H1 (cell line): Measurements from ENCODE around the gene SPIRE1. TPM values are rescaled to one million over a fixed set of nuclear protein-coding genes. Genes with fewer than 3 reads are reported as not detected.

Source experiments
- polyA plus RNA-seq, 7 experiments: library from polyadenylated mRNA; depleted of rRNA in 3 of 7; stranded (reverse) in 5 of 7; unstranded in 2 of 7; fragments of >200 nt in 5 of 7; fragments of 200-250 nt in 2 of 7; gene quantifications; 1 replicate in 5 of 7; 2 replicates in 1 of 7; 4 replicates in 1 of 7; pipeline versions ENCODE4 v1.2.1 to v1.2.3, GENCODE V29; 2011 to 2013; ENCODE audit warnings: missing spikeins in 2 of 7, mixed read lengths in 2 of 7
- total RNA-seq: library from RNA; stranded (reverse); fragmentation: NEBNext Ultra II Directional; extraction: Animal tissue kit (Norgen Biotek cat#: 25700); gene quantifications from 2 replicates; pipeline ENCODE4 v1.2.1, GENCODE V29; 2021
- TF ChIP-seq, protein P1 (sequence below): IDR thresholded peaks from 2 replicates; pipeline ENCODE4 v1.6.1; 2011; ENCODE audit warnings: low read length, improper control_type of control experiment

SPIRE1 gene
- total and polyA plus RNA-seq, 2 of the 8 experiments (the other 6 are each of a cell fraction or from before 2014, with no cell fraction given), result 6.0 to 21.5 TPM

DNA sequence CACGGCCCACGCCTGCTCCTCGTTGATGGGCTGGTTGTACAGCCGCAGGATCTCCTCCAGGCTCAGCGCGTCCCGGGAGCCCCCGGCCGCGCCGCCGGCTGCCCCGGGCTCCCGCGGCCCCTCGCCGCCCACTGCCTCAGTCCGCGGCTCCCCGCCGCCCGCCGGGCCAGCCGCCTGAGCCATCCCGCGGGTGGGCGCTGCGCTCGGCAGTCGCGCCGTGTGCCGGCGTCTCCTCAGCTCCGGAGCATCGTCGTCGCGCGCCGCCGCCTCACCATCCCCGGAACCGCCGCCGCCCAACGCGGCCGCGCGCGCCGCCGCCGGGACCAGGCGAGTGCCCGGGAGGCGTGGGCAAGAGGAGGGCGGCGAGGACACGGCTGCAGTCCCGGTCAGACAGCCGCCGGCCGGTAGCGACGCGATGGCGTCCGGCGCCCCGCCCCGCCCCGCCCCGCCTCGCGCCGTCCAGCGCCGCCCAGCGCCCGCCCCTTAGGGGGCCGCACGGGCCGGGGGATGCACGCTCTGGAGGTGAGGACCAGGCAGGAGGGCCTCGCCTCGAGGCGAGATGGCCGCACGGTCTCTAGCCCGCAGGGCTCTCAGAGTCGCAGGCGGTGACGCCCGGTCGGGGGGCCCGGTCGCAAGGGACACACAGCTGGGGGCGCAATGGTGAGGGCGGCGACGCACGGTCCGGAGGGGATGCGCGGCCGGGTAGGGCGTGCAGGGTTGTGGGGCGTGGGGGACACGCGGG lies at the start of gene SPIRE1 (continued):
- TF ChIP-seq, protein P1, sequence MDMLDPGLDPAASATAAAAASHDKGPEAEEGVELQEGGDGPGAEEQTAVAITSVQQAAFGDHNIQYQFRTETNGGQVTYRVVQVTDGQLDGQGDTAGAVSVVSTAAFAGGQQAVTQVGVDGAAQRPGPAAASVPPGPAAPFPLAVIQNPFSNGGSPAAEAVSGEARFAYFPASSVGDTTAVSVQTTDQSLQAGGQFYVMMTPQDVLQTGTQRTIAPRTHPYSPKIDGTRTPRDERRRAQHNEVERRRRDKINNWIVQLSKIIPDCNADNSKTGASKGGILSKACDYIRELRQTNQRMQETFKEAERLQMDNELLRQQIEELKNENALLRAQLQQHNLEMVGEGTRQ, result no peak
